CMK (cell line): ENCODE data around the gene PHKA2.

Experiments
- DNase-seq: peaks from one replicate; pipeline ENCODE4 v3.0.0-alpha.2; 2010; ENCODE audit warnings: low read depth

PHKA2 gene

DNA sequence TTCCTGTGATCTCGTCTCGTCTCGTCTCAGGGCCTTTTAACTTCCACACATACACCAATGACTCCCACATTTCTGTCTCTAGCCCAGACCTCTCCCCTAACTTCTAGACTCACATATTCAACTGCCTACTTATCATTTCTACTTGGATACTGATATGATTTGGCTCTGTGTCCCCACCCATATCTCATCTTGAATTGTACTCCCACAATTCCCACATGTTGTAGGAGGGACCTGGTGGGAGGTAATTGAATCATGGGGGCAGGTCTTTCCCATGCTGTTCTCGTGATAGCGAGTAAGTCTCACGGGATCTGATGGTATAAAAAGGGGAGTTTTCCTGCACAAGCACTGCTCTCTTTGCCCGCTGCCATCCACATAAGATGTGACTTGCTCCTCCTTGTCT is 8.9 kb downstream of the PHKA2 start:
- no peak for DNase-seq

DNA sequence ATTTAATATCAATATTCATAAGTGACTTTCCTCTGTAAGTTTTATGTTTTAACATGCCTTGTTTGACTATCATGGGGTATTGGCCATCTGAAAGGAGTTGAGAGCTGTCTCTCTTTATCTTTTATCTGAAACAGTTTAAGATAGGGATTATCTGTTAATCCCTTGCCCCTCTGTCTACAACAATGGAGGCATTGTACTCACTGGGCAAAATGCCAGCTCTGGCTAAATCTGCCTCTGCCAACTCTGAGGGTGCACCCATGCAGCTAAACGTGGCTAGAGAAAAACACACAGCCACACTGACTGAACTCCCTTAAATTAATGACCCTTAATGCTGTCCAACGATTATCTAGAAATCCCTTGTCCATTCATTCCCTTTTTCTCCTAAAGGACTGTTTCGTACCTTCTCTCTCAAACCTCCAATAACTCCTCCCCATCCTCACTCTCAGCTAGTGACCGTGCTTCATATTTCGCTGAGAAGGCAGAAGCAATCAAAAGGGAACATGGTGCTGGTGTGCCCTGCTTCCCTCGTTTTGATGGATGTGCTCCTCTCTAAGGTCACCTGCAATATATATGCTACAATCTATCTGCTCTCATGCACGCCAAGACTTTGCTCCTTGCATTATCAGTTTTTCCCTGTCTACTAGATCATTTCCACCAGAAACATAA is 10.3 kb downstream of the PHKA2 start:
- DNase-seq, result no peak

DNA sequence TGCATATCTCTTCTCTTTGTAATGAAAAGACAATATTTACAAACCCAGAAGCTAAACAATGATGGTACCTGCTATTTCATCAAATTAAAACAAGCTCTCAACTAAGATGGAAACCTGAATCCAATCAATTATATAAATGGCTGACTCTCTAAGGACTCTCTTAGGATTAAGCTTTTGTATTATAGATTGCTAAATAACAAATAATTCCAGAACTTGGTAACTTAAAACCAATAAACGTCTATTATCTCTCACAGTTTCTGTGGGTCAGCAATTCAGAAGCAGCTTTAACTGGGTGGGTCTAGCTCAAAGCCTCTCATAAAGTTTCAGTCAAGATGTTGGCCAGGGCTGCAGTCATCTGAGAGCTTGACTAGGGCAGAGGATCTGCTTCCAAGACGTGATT is 12.4 kb downstream of the PHKA2 start:
- no peak for DNase-seq

DNA sequence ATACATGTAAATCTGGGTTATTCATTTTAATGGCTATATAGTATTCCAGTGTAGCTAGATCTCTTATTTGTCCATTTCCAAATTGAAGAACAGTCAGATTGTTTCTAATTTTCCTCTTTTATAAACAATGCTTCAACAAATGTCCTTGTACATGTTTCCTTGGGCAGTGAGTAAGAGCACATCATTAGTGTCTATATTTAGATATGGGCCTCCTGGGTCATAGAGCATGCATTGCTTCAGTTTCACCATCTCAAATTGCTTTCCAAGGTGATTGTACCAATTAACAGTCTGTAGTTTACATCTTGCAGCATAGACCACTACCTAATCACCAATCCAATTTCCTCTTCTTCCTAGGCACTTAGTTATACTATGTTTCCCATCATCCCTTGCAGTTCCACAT is 13.4 kb downstream of the PHKA2 start:
- no peak for DNase-seq

DNA sequence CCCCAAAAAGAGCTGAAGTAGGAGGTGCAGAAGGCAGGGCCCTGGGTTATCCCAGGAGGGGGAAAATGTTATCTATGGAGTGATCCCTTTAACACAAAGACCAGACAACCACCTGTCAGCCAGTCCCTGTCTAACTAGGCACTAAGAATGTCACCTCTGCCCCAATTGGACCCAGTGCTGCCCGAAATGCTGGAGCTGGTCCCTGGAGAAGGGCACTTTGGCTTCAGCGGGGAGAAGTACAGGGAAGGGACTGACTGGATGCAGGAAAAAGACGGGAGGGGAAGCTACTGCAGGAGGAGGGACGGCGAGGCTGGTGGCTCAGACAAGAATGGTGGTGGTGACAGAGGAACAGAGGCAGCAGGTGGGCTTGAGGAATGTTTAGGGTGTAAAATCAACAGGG is 17.3 kb downstream of the PHKA2 start:
- DNase-seq, result no peak

DNA sequence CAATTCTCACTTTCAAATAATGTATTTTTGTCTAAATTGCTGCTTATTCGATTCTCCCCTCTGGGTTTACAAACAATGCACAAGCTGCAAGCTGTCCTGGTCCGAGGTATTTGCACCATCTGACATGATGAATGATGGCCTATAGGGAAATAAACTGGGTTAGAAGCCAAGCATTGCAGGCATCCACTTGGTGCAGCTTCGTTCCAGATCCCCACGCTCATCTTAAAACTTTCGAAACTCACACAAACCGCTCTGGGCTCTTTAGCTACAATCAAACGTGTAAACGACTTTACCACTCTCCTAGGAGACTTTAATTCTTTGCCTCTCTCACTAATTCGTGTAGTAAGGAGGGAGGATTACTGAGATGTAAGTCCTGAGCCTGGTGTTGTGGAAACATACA is 19.0 kb downstream of the PHKA2 start:
- no peak for DNase-seq

DNA sequence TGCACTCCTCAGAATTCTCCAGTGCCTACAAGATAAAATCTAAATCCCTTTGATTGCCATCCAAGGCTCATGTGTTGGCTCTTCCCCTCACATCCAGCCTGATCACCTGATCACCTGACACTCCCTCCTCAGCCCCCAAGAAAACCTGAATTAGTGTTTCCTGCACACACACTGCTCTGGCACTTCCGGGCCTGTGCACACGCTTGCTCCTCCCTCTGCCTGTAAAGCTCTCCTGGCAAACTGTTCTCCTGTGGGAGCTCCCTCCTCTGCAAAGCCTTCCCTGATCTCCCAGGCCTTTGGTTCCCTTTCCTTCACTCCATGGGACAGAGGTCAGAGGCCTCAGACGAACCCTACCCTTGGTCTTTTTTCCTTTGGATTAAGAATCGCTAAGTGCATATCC is 19.9 kb downstream of the PHKA2 start:
- no peak for DNase-seq

DNA sequence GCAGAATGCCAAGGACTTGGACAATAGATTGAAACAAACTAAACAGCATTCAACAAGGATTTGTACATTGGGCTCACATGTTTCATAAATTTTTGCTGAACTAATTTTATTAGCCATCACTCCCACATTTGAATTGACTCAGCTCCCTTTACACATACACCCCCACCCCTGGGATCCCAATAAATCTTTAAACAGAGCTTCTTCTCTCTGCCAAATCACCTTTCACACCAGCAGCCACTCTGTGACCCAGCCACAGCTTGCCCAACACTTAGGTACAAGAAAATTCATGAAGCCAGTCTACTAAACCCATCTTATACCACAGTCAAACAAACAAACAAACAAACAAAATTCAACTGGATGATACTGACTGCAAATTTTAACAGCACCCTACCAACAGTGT is 21.6 kb downstream of the PHKA2 start:
- no peak for DNase-seq

DNA sequence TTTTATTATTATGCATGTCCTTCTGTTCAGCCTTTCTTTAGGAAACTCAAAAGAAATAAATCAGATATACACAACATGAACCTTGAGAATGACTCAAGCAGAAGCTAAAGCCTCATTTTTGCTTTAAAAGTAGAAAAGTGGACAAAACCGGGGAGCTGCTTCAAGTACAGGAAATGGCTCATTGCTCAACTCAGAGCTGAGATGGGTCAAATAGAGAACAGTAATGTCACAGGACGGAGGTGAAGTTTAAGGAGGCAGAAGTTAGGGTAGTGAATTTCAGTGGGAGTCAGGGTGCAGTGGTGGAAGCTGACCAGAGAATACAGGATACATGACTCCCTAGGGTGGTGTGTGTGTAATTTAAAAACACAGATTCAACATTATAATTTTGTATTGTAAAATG is 22.2 kb downstream of the PHKA2 start:
- DNase-seq, result no peak

DNA sequence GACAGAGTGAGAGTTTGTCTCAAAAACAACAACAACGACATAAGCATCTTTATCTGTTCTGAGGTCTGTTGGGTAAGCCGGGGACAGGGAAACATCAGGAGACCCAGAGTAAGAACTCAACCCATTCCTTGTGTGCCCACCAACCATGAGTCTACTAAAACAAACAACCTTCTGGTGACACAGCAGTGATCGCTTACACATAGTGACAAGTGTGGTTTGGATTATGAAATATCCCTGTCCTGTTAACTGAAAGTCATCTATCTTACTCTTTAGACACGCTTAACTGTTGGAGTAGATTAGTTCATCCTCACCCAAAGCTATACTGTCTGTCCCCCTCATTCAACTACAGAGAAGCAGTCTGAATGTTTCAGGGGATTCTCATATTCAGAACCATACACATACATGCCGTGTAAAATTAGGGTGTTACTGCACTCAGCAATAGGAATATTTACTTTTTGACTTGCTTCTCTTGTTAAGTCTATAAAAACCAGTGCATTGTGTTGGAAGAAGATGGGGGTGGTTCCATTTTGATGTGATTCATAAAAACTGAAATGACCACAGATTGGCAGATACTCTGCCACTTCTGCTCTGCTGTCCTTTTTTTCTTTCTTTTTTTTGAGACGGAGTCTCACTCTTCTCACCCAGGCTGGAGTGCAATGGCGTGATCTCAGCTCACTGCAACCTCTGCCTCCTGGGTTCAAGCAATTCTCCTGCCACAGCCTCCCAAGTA is 27.4 kb downstream of the PHKA2 start:
- no peak for DNase-seq

DNA sequence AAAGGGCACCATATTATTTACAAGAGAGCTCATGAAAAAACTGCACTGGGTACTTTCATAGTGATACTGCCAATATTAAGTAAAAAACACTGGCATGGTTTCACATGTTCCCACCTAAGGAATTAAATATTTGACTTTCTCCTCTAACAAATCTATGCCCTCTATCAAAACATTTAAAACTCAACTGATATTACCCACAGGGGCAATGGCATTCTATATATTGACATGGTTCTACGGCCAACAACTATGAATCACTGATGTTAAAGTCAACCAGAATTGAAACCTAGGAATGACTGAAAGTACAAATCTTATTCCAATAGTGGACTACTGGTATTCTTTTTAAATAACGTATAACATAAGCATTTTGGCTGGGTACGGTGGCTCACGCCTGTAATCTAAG is 28.2 kb downstream of the PHKA2 start:
- no peak for DNase-seq

DNA sequence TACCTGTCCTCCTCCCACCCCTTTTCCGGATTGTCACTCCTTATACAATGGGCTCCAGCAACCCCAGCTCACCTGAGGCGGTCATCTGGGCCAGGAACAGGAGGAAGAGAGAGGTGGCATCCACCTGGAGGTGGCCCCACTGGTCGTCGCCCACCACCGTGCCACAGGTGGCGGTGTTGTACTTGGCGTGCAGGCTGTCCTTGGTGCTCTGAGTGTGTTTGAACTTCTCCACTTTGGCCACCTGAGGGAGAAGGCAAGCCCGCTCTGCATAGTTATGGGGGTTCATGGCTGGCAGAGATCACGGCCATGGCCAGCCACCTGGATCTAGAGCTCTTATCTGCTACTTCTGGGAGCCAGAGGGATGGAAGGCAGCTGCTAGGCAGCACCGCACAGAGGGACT is 32.9 kb downstream of the PHKA2 start:
- no peak for DNase-seq

DNA sequence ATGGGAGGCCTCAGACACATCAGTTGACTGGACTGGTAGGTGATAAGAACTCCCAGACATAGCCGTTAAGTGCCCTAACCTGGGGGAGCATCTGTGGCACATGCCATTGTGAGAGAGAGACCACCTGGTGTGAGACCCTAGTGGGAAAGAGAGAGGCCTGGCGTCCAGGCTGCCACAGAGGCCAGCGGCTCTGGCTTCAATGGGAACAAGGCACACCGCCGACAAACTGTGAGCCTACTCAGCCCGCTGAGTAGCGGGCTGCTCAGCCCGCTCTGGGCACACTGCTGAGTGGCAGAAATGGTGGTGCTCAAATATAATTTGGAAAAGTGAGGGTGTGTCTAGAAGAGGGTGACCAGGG is 34.0 kb downstream of the PHKA2 start:
- DNase-seq, result no peak

DNA sequence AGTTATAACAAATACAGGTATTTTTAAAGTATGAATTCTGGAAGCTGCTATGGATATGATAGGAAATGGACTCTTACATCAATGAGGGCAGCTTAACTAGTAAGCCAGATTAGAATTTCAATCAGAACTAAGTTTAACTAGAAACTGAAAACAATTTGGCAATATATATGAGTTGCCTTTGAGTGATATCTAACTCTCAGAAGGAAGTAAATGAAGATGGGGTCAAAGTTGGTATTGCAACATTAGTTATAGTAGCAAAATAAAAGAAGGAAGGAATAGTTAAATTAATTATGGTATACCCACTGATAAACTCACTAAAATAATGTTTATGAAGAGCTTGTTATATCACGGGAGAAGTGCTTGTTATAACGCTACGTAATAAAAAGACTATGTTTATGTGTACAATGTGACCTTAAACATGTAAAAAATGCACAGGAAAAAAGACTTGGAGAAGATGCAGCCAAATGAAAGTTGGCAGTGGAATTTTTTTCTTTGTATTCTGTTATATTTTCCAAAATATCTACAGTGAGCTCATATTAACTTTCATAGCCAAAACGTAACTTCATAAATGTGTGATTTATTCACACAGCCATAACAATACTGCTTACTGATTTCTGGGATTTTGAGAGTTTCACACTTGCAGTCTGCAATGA is 34.5 kb downstream of the PHKA2 start:
- no peak for DNase-seq

DNA sequence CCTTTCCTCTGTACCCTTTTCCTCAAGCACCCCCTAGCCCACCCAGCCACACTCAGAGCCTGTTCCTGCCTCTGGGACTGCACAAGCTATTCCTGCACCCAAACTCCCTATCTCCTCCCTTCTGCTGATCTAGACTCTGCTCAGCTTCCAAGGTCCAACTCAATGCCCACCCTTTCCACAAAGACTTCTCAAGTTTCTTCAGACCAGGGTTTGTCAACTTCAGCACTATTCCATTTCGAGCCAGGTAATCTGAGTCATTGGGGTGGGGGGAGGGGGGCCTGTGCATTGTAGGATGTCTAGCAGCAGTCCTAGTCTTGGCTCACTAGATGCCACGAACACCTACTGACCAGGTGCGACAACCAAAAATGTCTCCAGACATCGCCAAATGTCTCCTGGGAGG is 37.3 kb downstream of the PHKA2 start:
- no peak for DNase-seq

DNA sequence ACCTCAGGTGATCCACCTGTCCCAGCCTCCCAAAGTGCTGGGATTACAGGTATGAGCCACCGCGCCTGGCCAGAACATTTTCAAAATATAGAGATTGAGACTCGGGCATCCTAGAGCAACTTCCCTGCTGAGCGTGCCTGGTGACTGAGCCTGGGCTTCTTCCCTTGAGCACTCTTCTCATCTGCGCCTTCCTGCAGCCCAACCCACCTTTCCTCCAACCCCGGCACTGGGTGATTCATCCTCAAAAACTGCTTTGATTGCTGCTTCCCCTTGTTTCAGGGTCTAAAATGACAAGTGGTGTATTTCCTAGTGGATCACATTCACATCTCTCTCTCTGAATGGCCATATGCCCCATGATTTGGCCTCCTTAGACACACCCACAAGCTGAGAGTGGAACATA is 37.8 kb downstream of the PHKA2 start:
- no peak for DNase-seq

DNA sequence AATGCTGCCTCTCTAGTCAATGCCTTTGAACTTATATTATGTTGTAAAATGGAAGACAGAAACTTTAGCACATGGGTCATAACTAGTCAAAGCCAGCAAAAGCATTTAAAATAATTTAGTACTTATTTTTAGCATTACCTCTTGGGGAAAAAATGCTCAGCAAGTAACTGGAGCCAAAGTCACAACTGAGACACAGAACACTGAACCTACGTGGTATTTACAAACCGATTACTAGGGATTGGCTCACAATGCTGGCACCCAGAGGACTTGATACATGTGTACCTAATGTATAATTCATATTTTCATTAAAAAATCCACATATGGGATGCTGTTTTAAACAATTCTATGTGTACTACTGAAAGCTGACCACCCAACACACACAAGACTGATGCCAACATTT is 38.4 kb downstream of the PHKA2 start:
- DNase-seq, result no peak

DNA sequence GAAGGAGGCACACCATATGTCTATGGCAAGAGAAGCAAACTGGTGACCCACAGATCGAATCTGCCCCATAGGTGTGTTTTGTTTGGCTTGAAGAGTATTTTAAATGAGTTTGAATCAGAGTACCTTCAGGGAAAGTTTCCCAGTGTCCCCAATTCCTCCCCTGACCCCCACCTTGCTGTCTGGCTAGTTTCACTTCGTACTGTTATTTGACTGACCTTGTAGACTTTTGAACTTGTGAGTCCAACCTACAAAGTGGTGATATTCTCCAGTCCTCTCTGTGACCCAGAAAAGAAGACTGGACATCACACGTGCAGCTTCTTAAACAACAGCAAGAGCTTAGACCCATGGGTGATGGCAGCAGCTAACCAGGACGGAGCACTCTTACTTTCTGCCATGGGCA is 39.4 kb downstream of the PHKA2 start:
- no peak for DNase-seq

DNA sequence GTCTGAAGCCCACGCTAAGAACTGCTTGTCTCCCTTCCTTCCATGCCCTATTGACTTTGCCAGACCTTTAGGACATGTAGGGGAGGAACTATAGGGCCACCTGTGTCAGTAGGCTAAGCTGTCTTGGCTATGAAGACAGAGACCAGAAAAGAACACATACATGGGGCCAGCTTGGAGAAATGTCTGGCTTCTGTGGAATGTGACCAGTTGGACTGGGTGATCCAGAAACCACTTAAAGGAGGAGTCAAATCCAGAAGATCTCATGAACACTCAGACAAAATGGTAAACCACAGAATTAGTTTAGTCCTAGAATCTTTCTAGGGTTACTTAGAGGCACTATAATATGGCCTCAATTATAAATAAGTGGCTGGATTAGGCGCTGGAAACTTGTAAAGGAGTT is 42.0 kb downstream of the PHKA2 start:
- no peak for DNase-seq

DNA sequence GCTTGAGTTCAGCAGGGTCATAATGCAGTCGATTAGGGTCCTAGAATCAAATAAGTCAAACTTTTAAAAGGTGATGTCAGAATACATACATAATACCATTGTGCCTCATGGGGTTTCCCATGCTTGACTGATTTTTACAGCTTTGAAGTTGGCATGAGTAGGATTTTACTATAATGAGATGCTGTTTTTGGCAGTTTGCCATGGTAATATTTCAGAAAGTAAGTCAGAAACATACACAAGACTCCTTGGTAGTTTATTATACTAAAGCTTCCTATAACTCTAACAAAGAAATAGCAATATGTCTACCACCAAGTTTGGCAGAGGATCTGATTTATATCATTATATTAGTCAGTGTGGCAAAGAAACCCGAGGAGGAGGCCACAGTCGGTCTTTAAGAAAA is 45.2 kb downstream of the PHKA2 start:
- DNase-seq, result no peak

DNA sequence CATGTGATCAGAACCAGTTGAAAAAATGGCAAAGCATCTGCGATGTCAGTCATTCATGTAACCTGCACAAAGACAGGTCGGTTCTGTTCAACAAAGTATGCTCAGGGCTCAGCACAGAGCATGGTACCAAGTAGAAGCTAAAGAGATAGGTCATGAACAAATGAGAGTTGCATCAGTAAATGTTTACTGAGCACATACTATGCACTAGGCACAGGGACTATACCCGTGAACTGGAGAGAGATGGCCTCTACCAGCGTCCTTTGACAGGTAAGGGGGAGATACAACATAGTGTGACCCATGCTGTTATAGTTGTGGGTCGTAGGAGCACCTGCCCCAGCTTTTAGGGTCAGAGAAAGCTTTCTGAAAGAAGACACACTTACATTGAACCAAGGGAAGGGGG is 46.7 kb downstream of the PHKA2 start:
- no peak for DNase-seq

DNA sequence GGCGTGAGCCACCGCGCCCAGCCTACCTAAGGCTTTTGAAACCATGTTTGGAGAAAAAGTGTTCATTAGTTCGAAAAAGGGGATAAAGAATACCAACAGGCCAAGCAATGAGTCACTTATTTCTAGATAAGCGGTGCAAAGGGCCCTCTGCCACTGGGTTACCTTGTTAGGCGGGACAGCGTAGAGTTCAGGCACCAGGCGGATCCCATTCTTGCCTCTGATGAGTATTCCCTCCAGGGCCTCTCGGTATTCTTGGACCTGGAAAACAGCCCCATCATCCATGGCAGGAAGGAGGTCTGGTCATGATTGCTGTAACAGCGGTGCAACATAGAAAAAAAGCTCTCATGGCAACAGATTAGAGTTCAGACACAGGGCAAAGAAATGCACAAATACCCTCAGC is 48.0 kb downstream of the PHKA2 start:
- DNase-seq, result no peak

DNA sequence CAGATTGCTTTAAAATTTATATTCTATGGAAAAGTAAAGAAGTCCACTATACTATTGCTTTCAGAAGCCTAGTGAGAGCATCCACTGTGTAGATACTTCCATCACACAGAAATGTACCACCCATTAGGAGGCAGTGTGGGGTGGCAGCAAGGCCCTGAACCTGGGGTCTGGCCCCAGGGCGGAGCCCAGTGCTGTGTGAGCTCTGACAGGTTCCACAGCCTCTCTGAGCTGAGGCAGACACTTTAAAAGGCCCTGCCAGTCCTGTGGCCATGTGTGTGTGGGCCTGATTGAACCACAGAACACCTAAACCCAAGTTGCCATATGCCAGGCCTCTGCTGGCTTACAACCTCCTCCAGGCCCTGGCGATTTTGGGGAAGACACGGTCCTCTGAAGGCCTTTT is 49.2 kb downstream of the PHKA2 start:
- DNase-seq, result no peak

DNA sequence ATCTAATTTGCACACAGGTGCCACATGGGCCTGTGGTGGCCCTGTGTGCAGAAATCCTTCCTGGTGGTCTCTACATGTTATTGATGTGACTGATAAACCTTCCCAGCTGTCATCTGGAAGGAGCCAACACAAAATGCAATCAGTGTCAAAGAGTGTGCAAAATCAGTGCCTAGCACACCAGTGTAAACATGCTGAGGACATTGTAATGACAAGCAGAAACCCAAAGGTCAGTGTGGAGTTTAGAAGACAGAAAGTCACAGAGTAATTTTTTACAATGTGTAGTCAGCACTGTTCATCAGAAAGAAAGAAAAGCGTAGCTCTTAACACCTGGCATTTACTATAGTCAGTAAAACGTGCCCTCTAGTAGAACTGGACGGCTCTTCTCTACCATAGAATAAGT is 50.3 kb downstream of the PHKA2 start:
- no peak for DNase-seq
